SK-N-MC (cell line): ENCODE measurements around the gene TNKS2.

Experiments
- EZH2 ChIP-seq: fragments of 200-600 bp; sonication (generic); IDR thresholded peaks from one replicate; pipeline ENCODE4 v1.6.1; 2017; ENCODE audit warnings: antibody characterized with exemption
- FOXP2 ChIP-seq: optimal IDR thresholded peaks from 2 replicates; pipeline ENCODE3; 2011; ENCODE audit warnings: mild to moderate bottlenecking, moderate library complexity; ENCODE audit not compliant: insufficient read depth; ENCODE audit errors: extremely low read length, control extremely low read depth
- POLR2AphosphoS5 ChIP-seq: IDR thresholded peaks from 2 replicates; pipeline ENCODE4 v1.6.1; 2012; ENCODE audit warnings: mild to moderate bottlenecking, low read depth, low read length, borderline replicate concordance

GRCh38 chr10:91800182-91800581 is 2.0 kb downstream of the TNKS2 start:
- TF ChIP-seq EZH2 (no peak), POLR2AphosphoS5 (no peak), FOXP2 (no peak)
